GM23248 (cell line): Measurements from ENCODE around the gene ERVMER34-1.

Source experiments
- EZH2 ChIP-seq: fragments of 200-600 bp; sonication (generic); IDR thresholded peaks from 2 replicates; pipeline ENCODE4 v1.6.1; 2018; ENCODE audit warnings: antibody characterized with exemption, mild to moderate bottlenecking; ENCODE audit not compliant: insufficient read depth, poor library complexity, severe bottlenecking
- EZH2phosphoT487 ChIP-seq: fragments of 200-600 bp; sonication (generic); IDR thresholded peaks from 2 replicates; pipeline ENCODE4 v1.6.1; 2018; ENCODE audit warnings: antibody characterized with exemption, moderate library complexity, mild to moderate bottlenecking, low read depth; ENCODE audit not compliant: insufficient read depth

DNA sequence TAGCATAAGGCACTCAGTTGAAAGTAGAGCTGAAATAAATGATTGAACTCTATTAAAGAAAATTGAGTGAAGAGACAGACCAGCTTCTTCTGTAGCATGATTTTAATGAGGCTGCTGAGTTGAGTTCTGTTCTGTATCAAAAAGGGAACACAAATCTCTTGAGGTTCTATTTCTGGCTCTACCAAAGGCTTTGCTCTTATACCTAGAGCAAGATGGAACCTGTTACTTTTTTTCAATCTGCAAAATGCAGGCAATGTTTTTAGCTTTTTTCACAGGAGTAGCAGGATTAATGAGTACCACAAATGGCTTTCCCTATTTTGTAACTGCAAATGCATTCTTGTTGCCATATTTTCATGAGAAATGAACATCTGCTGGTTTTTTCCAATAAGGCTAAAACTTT is 4.2 kb upstream of the ERVMER34-1 start:
- TF ChIP-seq EZH2 (no peak), EZH2phosphoT487 (no peak)
